Spinal cord (tissue), 10 donors: ENCODE data around the gene RARB. TPM values are rescaled to one million over a fixed set of nuclear protein-coding genes. Genes with fewer than 3 reads are reported as not detected.

Source experiments
- DNase-seq, 6 donors: peaks; one replicate each; pipeline versions ENCODE4 v3.0.0 to v3.0.0-alpha.2; 2013 to 2015; ENCODE audit warnings: low spot score in 6 of 6, low read depth in 4 of 6
- H3K27ac ChIP-seq: one replicate; pipeline ENCODE4 v1.5.1; 2013; ENCODE audit warnings: low read depth, low read length, control low read depth
- H3K27me3 ChIP-seq: one replicate; pipeline ENCODE4 v1.6.1; 2013; ENCODE audit warnings: low read length; ENCODE audit not compliant: control insufficient read depth, insufficient read depth
- H3K36me3 ChIP-seq: one replicate; pipeline ENCODE4 v1.6.1; 2013; ENCODE audit warnings: low read length; ENCODE audit not compliant: control insufficient read depth, insufficient read depth
- H3K4me1 ChIP-seq: one replicate; pipeline ENCODE4 v1.6.1; 2013; ENCODE audit warnings: low read length; ENCODE audit not compliant: control insufficient read depth, insufficient read depth
- H3K4me3 ChIP-seq: one replicate; pipeline ENCODE4 v1.5.1; 2013; ENCODE audit warnings: low read depth, low read length, control low read depth
- H3K9me3 ChIP-seq: one replicate; pipeline ENCODE4 v1.6.1; 2013; ENCODE audit warnings: low read length; ENCODE audit not compliant: control insufficient read depth, insufficient read depth
- whole genome bisulfite sequencing: methylation state at CpG from one replicate; pipeline ENCODE4 v1.1.5; 2013; ENCODE audit warnings: missing lambda C conversion rate; ENCODE audit not compliant: insufficient coverage; 5-methylcytosine and 5-hydroxymethylcytosine counted together
- polyA plus RNA-seq, 2 donors: library from polyadenylated mRNA; unstranded; fragments of 120-200 nt; gene quantifications; one replicate each; pipeline ENCODE4 v1.2.1, GENCODE V29; 2013; ENCODE audit not compliant: insufficient read length in 2 of 2
- total RNA-seq, 2 donors: library from RNA; depleted of rRNA in 1 of 2; stranded (reverse); fragments of 120-200 nt in 1 of 2; fragments of >200 nt in 1 of 2; gene quantifications; one replicate each; pipeline versions ENCODE4 v1.2.3 to v1.2.4, GENCODE V29; 2013 to 2014
- donor health status: healthy.

RARB gene
- total and polyA plus RNA-seq, 4 donors = 11.7 to 43.8 (median 28.9) TPM

GRCh38 chr3:25441234-25441856 is 13.3 kb downstream of the RARB start:
- WGBS = 89% methylated on average over 11 of the region's 17 CpGs
- Histone ChIP-seq H3K36me3 (no peaks in the 10 kb centered on the region), H3K4me3 (no peak overlapping the region), H3K4me1 (no peaks in the 10 kb centered on the region), H3K27me3 (no peaks in the 10 kb centered on the region), H3K27ac (no peak overlapping the region), H3K9me3 (no peaks in the 10 kb centered on the region)
- DNase-seq = no peak

- no peaks in the 10 kb centered on the region for H3K36me3 ChIP-seq
- H3K4me1 ChIP-seq = no peaks in the 10 kb centered on the region
- no peak overlapping the region for H3K27ac ChIP-seq
- H3K9me3 ChIP-seq = no peaks in the 10 kb centered on the region
- H3K27me3 ChIP-seq = no peaks in the 10 kb centered on the region
- 78% methylated on average over 3 of the region's 3 CpGs for WGBS
- H3K4me3 ChIP-seq = no peak overlapping the region
- no peak for DNase-seq
Observed at GRCh38 chr3:25442486-25442885, 14.4 kb downstream of the RARB start.

- H3K27me3 ChIP-seq = no peaks in the 10 kb centered on the region
- no peak for DNase-seq
- no CpG with 5 or more reads among the region's 2 CpGs for WGBS
- peaks cover 6% of the 10 kb centered on the region for H3K4me1 ChIP-seq
- no peaks in the 10 kb centered on the region for H3K9me3 ChIP-seq
- H3K36me3 ChIP-seq = no peaks in the 10 kb centered on the region
- H3K27ac ChIP-seq = no peak overlapping the region
- H3K4me3 ChIP-seq = no peak overlapping the region
Observed at GRCh38 chr3:25444273-25444672, 16.2 kb downstream of the RARB start.

- DNase-seq = no peak
- Histone ChIP-seq H3K27ac (no peak overlapping the region), H3K4me1 (peaks cover 10% of the 10 kb centered on the region), H3K9me3 (no peaks in the 10 kb centered on the region), H3K4me3 (no peak overlapping the region), H3K27me3 (no peaks in the 10 kb centered on the region), H3K36me3 (no peaks in the 10 kb centered on the region)
- no CpG with 5 or more reads among the region's 4 CpGs for WGBS
Observed at GRCh38 chr3:25445731-25446130, 17.7 kb downstream of the RARB start.

- Histone ChIP-seq H3K27ac (no peak overlapping the region), H3K9me3 (no peaks in the 10 kb centered on the region), H3K27me3 (no peaks in the 10 kb centered on the region), H3K4me1 (peaks cover 10% of the 10 kb centered on the region), H3K4me3 (no peak overlapping the region), H3K36me3 (no peaks in the 10 kb centered on the region)
- 100% methylated on average over 1 of the region's 3 CpGs for WGBS
- no peak for DNase-seq
Observed at GRCh38 chr3:25447285-25447684, 19.2 kb downstream of the RARB start.

- H3K27ac ChIP-seq = no peak overlapping the region
- no CpG with 5 or more reads among the region's 3 CpGs for WGBS
- no peak for DNase-seq
Observed at GRCh38 chr3:25447925-25448324, 19.9 kb downstream of the RARB start.

GRCh38 chr3:25448750-25449692 is 21.0 kb downstream of the RARB start:
- 22% methylated on average over 5 of the region's 11 CpGs for WGBS
- H3K9me3 ChIP-seq = no peaks in the 10 kb centered on the region
- peaks cover 10% of the 10 kb centered on the region for H3K4me1 ChIP-seq
- no peaks in the 10 kb centered on the region for H3K36me3 ChIP-seq
- no peaks in the 10 kb centered on the region for H3K27me3 ChIP-seq
- H3K4me3 ChIP-seq = no peak overlapping the region
- DNase-seq = peak in 3 of 6 donors; percentile 71 to 92 (median 90)
- peak overlapping the region; percentile 75 for H3K27ac ChIP-seq

More at GRCh38 chr3:25447925-25448324, 19.9 kb downstream of the RARB start:
- Histone ChIP-seq H3K9me3 (no peaks in the 10 kb centered on the region), H3K4me3 (no peak overlapping the region), H3K4me1 (peaks cover 10% of the 10 kb centered on the region), H3K36me3 (no peaks in the 10 kb centered on the region), H3K27me3 (no peaks in the 10 kb centered on the region)

- H3K4me3 ChIP-seq = no peak overlapping the region
Observed at GRCh38 chr3:25449857-25450256, 21.8 kb downstream of the RARB start.

GRCh38 chr3:25452192-25452591 is 24.1 kb downstream of the RARB start:
- WGBS = 80% methylated on average over 2 of the region's 5 CpGs
- H3K9me3 ChIP-seq = no peaks in the 10 kb centered on the region
- peaks cover 15% of the 10 kb centered on the region for H3K4me1 ChIP-seq
- H3K27me3 ChIP-seq = peaks cover 2% of the 10 kb centered on the region
- no peak overlapping the region for H3K4me3 ChIP-seq
- no peaks in the 10 kb centered on the region for H3K36me3 ChIP-seq
- DNase-seq = no peak
- no peak overlapping the region for H3K27ac ChIP-seq

More at GRCh38 chr3:25449857-25450256, 21.8 kb downstream of the RARB start:
- WGBS = 100% methylated on average over 1 of the region's 8 CpGs
- Histone ChIP-seq H3K9me3 (no peaks in the 10 kb centered on the region), H3K27me3 (peaks cover 2% of the 10 kb centered on the region), H3K27ac (no peak overlapping the region), H3K36me3 (no peaks in the 10 kb centered on the region), H3K4me1 (peaks cover 10% of the 10 kb centered on the region)
- DNase-seq = no peak
